ENCODE data around the gene TNS1. TPM values are rescaled to one million over a fixed set of nuclear protein-coding genes. Genes with fewer than 3 reads are reported as not detected.

TNS1 gene
- total RNA-seq, 1 experiment from 2014 or later, result 3.4 TPM

GRCh38 chr2:217960351-217960750, 42.4 kb downstream of the TNS1 start:
- Histone ChIP-seq H3K18ac (ENCODE audit: insufficient read length, low read depth, low read length) (no peak overlapping the region), H4K91ac (ENCODE audit: insufficient read length, low read depth, low read length) (no peak overlapping the region), H3T11ph (ENCODE audit: low read length) (no peak overlapping the region), H3K27ac (ENCODE audit: insufficient read length, low read depth, low read length) (no peak overlapping the region), H4K20me1 (ENCODE audit: control insufficient read depth, insufficient read depth, insufficient read length) (no peaks in the 10 kb centered on the region), H2AK5ac (ENCODE audit: insufficient read length, low read length) (no peak overlapping the region), H3K4me2 (ENCODE audit: insufficient read depth, insufficient read length, low read length) (no peak overlapping the region), H3K4me1 (ENCODE audit: insufficient read depth, low read length) (no peaks in the 10 kb centered on the region), H3K23ac (ENCODE audit: insufficient read length, low read depth, low read length) (no peak overlapping the region), H4K5ac (ENCODE audit: insufficient read length, low read depth, low read length) (no peak overlapping the region), H3K9me3 (ENCODE audit: control insufficient read depth, low read depth, low read length) (no peaks in the 10 kb centered on the region), H3K9ac (ENCODE audit: extremely low read depth, insufficient read length, low read length) (no peak overlapping the region), H2AFZ (ENCODE audit: low read length) (no peak overlapping the region), H3K56ac (ENCODE audit: insufficient read length, low read depth, low read length) (no peak overlapping the region), H3K4ac (ENCODE audit: low read depth, low read length) (no peak overlapping the region), H2BK12ac (ENCODE audit: insufficient read length, low read depth, low read length) (no peak overlapping the region), H3K23me2 (ENCODE audit: insufficient read length, low read depth, low read length, poor library complexity, severe bottlenecking) (no peaks in the 10 kb centered on the region), H2BK5ac (ENCODE audit: insufficient read length, low read length) (no peak overlapping the region), H3K79me1 (ENCODE audit: insufficient read depth, low read depth, low read length, poor library complexity, severe bottlenecking) (no peaks in the 10 kb centered on the region), H3K27me3 (ENCODE audit: insufficient read depth, low read length) (no peaks in the 10 kb centered on the region), H2BK15ac (ENCODE audit: low read depth, low read length) (no peak overlapping the region), H2BK20ac (ENCODE audit: low read depth, low read length, poor library complexity, severe bottlenecking) (no peak overlapping the region), H3K14ac (ENCODE audit: insufficient read depth, low read length) (no peak overlapping the region), H3K79me2 (ENCODE audit: insufficient read depth, low read length) (no peaks in the 10 kb centered on the region), H4K8ac (replicated peaks; ENCODE audit: insufficient read length, low read depth, low read length) (no peak overlapping the region), H2BK120ac (ENCODE audit: low read depth, low read length, poor library complexity, severe bottlenecking) (no peak overlapping the region)
- TF ChIP-seq CTCF (conservative IDR thresholded peaks at IDR 0.05), result no peak
- no peak for DNase-seq
- peaks cover 3% of the 10 kb centered on the region for H3K27me3 Mint-ChIP-seq (ENCODE audit: low read depth)
- no CpG with 5 or more reads among the region's 4 CpGs for WGBS (ENCODE audit: extremely low coverage, insufficient read length, low lambda C conversion rate)
- peaks cover 28 to 35% of the 10 kb centered on the region in 2 experiments for H3K4me1 Mint-ChIP-seq
- no peaks in the 10 kb centered on the region for H3K36me3 Mint-ChIP-seq (ENCODE audit: insufficient read depth in 1 of 3, low read depth in 3 of 3)
- no peaks in the 10 kb centered on the region for H3K9me3 Mint-ChIP-seq
- no peak overlapping the region for H3K4me3 Mint-ChIP-seq
- H3K27ac Mint-ChIP-seq, result no peak overlapping the region; a peak in 1 of 7 replicates
